ENCODE data around the gene FRMD6.
"Not testable (repeated sequence)": the region's sequence is repeated elsewhere in the genome, so short reads cannot be mapped to it uniquely, and the experiment has no call there.

The FRMD6 gene

DNA sequence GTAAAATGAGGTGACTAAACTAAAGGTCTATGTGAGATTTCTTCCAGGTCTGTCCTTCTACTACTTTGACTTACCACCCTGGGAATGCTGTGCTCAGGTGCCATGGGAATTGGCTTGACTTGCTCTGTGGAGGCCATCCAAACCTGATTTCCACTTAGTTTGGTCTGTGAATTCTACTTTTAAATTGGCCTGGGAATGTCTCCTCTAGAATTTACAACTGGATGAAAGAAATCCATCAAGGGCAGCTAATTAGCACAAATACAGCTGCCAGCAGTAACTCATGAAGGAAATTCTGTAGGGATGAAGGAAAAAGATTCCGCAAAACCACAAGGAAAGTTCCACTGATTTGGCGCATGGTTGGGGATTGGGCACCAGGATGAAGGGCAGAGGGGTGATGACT lies 31.7 kb upstream of the FRMD6 start:
- H3K36me3 Mint-ChIP-seq (ENCODE audit: low read depth), result no peaks in the 10 kb centered on the region
- no peaks in the 10 kb centered on the region for H3K9me3 Mint-ChIP-seq
- no peaks in the 10 kb centered on the region for H3K4me1 Mint-ChIP-seq (ENCODE audit: low read depth)
- H3K27ac Mint-ChIP-seq, result no peak overlapping the region
- peaks cover 4% of the 10 kb centered on the region for H3K27me3 Mint-ChIP-seq
- no peak overlapping the region for H3K4me3 Mint-ChIP-seq

DNA sequence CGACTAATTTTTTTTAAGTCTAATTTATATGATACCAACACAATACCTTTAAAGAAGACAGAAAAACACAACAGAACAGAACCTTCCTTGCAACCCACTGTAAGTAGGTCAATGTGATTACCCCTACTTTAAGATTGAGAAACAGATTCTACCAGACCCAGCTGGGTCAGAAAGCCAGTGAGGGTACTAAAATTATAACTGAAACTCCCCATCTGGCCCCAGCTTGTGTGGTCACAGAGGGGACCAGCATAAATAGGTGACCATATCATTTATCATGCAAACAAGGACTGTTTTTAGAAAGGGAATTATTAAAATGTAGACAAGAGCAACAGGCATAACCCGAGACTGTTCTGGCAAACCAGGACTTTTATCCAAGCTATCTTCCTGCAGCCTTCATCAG lies 30.1 kb upstream of the FRMD6 start:
- Mint-ChIP-seq H3K27me3 (no peaks in the 10 kb centered on the region), H3K4me3 (no peak overlapping the region), H3K4me1 (ENCODE audit: low read depth) (peaks cover under 1% of the 10 kb centered on the region), H3K9me3 (no peaks in the 10 kb centered on the region), H3K36me3 (ENCODE audit: low read depth) (no peaks in the 10 kb centered on the region), H3K27ac (no peak overlapping the region)

- Mint-ChIP-seq H3K4me3 (no peak overlapping the region), H3K4me1 (ENCODE audit: low read depth) (peaks cover 6% of the 10 kb centered on the region), H3K36me3 (ENCODE audit: low read depth) (no peaks in the 10 kb centered on the region), H3K27ac (no peak overlapping the region), H3K27me3 (no peaks in the 10 kb centered on the region), H3K9me3 (no peaks in the 10 kb centered on the region)
Measured at GRCh38 chr14:51622376-51622775, 29.3 kb upstream of the FRMD6 start.

DNA sequence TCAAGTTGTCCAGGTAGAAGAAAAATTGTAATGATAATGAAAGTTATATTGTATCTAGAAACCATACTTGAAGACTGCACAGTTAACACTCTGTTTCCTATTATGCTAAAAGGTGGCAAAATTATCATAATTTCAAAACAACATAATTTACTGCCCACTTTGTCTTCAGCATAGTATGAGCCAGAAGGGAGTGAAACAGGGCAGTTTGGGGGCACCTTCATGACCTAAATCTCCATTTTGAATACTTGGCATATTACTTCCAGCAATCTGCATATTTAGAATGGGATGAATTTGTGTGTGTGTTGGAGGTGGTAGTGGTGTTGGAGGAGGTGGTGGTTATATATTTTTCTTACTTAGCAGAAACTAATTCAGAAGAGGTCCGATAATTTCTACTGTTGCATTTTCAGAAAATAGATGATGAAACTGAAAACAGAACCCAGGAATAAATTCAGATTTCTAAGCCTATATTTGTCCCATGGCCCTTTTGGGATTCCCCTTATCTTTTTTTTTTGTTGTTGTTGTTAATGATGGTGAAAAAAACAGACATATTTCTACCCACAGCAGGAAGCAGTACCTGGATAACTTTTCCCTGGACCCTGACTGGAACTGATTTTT lies 26.6 kb upstream of the FRMD6 start:
- Mint-ChIP-seq H3K27ac (no peak overlapping the region), H3K9me3 (no peaks in the 10 kb centered on the region), H3K4me1 (ENCODE audit: low read depth) (peaks cover 6% of the 10 kb centered on the region), H3K4me3 (no peak overlapping the region), H3K36me3 (ENCODE audit: low read depth) (no peaks in the 10 kb centered on the region), H3K27me3 (no peaks in the 10 kb centered on the region)

- Mint-ChIP-seq H3K9me3 (no peaks in the 10 kb centered on the region), H3K27me3 (no peaks in the 10 kb centered on the region), H3K4me3 (no peak overlapping the region), H3K36me3 (ENCODE audit: low read depth) (no peaks in the 10 kb centered on the region), H3K4me1 (ENCODE audit: low read depth) (peaks cover 6% of the 10 kb centered on the region), H3K27ac (no peak overlapping the region)
Measured at GRCh38 chr14:51626185-51626584, 25.5 kb upstream of the FRMD6 start.

GRCh38 chr14:51626788-51627187 lies 24.9 kb upstream of the FRMD6 start:
- no peaks in the 10 kb centered on the region for H3K9me3 Mint-ChIP-seq
- H3K4me3 Mint-ChIP-seq, result no peak overlapping the region
- peaks cover 6% of the 10 kb centered on the region for H3K4me1 Mint-ChIP-seq (ENCODE audit: low read depth)
- no peaks in the 10 kb centered on the region for H3K36me3 Mint-ChIP-seq (ENCODE audit: low read depth)
- H3K27ac Mint-ChIP-seq, result no peak overlapping the region
- H3K27me3 Mint-ChIP-seq, result peaks cover 3% of the 10 kb centered on the region

DNA sequence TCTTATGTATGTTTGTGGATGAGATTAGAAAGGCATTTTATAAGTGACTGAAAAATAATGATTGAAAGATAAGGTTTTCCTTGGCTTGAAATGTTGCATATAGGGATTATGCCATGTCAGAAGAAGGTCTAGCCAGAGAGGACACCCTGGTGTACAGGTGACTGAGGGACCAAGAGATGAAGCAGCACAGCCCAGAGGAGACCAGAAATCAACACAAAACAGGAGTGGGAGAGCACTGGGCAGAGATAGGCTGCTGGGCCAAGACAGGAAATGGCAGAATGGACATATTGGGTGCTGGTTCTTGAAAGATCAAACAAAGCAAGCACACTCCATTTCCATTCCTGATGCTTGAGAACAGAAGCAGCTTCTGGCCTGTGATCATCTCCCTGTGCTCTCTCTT lies 24.4 kb upstream of the FRMD6 start:
- peaks cover 8% of the 10 kb centered on the region for H3K27me3 Mint-ChIP-seq

DNA sequence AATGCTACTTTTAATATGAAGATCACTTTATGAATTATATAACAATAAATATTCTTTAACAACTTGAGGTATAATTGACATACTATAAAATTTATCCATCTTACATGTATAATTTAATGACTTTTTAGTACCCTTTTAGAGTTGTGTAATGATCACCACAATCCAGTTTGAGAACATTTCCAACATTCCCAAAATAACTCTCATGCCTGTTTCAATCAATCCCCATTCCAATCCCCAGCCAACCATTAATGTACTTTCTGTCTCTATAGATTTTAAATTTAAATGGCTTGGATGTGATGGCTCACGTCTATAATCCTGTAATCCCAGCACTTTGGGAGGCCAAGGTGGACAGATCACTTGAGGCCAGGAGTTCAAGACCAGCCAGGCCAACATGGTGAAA lies 23.5 kb upstream of the FRMD6 start:
- Mint-ChIP-seq H3K27ac (no peak overlapping the region), H3K4me1 (ENCODE audit: low read depth) (peaks cover 6% of the 10 kb centered on the region), H3K9me3 (no peaks in the 10 kb centered on the region), H3K4me3 (no peak overlapping the region), H3K27me3 (peaks cover 8% of the 10 kb centered on the region), H3K36me3 (ENCODE audit: low read depth) (no peaks in the 10 kb centered on the region)

More for the DNA sequence above, 24.4 kb upstream of the FRMD6 start:
- peaks cover 6% of the 10 kb centered on the region for H3K4me1 Mint-ChIP-seq (ENCODE audit: low read depth)
- no peak overlapping the region for H3K4me3 Mint-ChIP-seq
- no peaks in the 10 kb centered on the region for H3K9me3 Mint-ChIP-seq
- H3K36me3 Mint-ChIP-seq (ENCODE audit: low read depth), result no peaks in the 10 kb centered on the region
- H3K27ac Mint-ChIP-seq, result no peak overlapping the region

DNA sequence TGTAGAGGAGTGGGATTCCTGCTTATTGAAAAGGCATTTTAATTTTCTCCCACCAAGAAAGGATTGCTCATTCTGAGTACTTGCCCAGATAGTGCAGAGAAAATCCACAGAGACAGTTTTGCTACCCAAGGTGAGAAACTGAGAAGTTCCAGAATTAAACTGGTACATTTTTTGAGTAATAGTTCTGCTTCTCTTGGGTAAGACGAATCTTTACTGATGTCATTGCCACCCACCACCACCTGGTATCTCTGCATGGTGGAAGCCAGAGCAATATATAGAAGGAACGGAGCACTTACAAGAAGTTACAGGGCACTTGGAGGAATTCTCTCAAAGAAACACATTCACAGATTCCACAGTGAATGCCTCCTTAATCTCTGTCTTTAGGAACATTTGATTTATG lies 20.7 kb upstream of the FRMD6 start:
- Mint-ChIP-seq H3K27ac (no peak overlapping the region), H3K36me3 (ENCODE audit: low read depth) (no peaks in the 10 kb centered on the region), H3K9me3 (no peaks in the 10 kb centered on the region), H3K4me1 (ENCODE audit: low read depth) (peaks cover 6% of the 10 kb centered on the region), H3K27me3 (peaks cover 18% of the 10 kb centered on the region), H3K4me3 (no peak overlapping the region)

DNA sequence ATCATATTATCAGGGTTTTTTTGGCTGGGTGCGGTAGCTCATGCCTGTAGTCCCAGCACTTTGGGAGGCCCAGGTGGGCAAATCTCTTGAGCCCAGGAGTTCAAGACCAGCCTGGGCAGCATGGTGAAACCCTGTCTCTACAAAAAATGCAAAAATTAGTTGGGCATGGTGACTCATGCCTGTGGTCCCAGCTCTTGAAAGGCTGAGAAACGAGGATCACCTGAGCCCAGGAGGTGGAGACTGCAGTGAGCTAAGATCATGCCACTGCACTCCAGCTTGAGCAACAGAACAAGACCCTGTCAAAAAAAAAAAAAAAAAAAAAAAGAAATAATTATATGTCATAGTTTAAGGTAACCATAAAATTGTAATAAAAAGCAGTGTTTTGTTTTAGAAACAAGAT lies 18.4 kb upstream of the FRMD6 start:
- not testable (repeated sequence) for H3K4me1 Mint-ChIP-seq (ENCODE audit: low read depth); H3K9me3 Mint-ChIP-seq; H3K27ac Mint-ChIP-seq; H3K4me3 Mint-ChIP-seq; H3K36me3 Mint-ChIP-seq (ENCODE audit: low read depth)
- H3K27me3 Mint-ChIP-seq, result peaks cover 30% of the 10 kb centered on the region

GRCh38 chr14:51636109-51636508 lies 15.6 kb upstream of the FRMD6 start:
- Mint-ChIP-seq H3K36me3 (ENCODE audit: low read depth) (no peaks in the 10 kb centered on the region), H3K4me1 (ENCODE audit: low read depth) (no peaks in the 10 kb centered on the region), H3K9me3 (no peaks in the 10 kb centered on the region), H3K27ac (no peak overlapping the region), H3K27me3 (peaks cover 30% of the 10 kb centered on the region), H3K4me3 (no peak overlapping the region)

- Mint-ChIP-seq H3K27me3 (peaks cover 23% of the 10 kb centered on the region), H3K9me3 (no peaks in the 10 kb centered on the region), H3K36me3 (ENCODE audit: low read depth) (no peaks in the 10 kb centered on the region), H3K4me1 (ENCODE audit: low read depth) (no peaks in the 10 kb centered on the region), H3K4me3 (no peak overlapping the region), H3K27ac (no peak overlapping the region)
Measured at GRCh38 chr14:51638071-51638944, 13.4 kb upstream of the FRMD6 start.

- H3K9me3 Mint-ChIP-seq, result no peaks in the 10 kb centered on the region
- no peak overlapping the region for H3K4me3 Mint-ChIP-seq
- H3K36me3 Mint-ChIP-seq (ENCODE audit: low read depth), result no peaks in the 10 kb centered on the region
- peaks cover 17% of the 10 kb centered on the region for H3K27me3 Mint-ChIP-seq
- H3K27ac Mint-ChIP-seq, result no peak overlapping the region
- no peaks in the 10 kb centered on the region for H3K4me1 Mint-ChIP-seq (ENCODE audit: low read depth)
Measured at GRCh38 chr14:51639668-51640316, 11.9 kb upstream of the FRMD6 start.

GRCh38 chr14:51643140-51643539 lies 8.6 kb upstream of the FRMD6 start:
- no peak overlapping the region for H3K4me3 Mint-ChIP-seq
- H3K27ac Mint-ChIP-seq, result no peak overlapping the region
- H3K9me3 Mint-ChIP-seq, result no peaks in the 10 kb centered on the region
- no peaks in the 10 kb centered on the region for H3K4me1 Mint-ChIP-seq (ENCODE audit: low read depth)
- H3K27me3 Mint-ChIP-seq, result peaks cover 2% of the 10 kb centered on the region
- no peaks in the 10 kb centered on the region for H3K36me3 Mint-ChIP-seq (ENCODE audit: low read depth)

DNA sequence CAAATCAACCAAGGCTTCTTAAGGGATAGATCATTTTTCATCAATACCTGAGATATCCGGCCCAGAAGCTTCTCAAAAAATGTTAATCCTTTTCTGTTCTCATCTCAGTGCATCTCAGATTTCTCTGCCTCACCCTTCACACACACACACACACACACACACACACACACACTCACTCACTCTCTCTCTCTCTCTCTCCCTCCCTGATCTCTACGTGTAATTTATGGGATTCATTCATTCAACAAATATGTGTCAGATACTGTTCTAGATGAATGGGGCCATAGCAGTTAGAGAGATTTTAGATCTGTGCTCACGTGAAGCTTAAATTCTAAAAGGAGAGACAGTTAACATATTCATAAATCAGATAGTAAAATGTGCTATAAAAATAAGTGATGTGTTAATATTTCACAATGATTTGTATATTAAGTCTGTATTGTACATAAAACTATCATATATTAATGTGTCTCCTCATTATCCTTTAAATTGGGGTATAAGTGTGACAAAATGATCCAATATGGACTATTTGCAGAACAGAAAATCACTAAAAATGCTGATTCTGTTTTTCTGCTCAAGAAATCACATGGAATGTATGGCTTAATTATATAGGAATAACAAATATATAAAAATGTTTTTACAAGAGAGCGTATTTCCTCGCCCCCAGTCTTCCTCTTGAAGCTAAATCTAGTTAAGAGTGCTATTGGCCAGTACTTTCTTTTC lies 7.3 kb upstream of the FRMD6 start:
- no peak overlapping the region for H3K27ac Mint-ChIP-seq
- H3K4me1 Mint-ChIP-seq (ENCODE audit: low read depth), result no peaks in the 10 kb centered on the region
- H3K9me3 Mint-ChIP-seq, result no peaks in the 10 kb centered on the region
- no peak overlapping the region for H3K4me3 Mint-ChIP-seq
- no peaks in the 10 kb centered on the region for H3K27me3 Mint-ChIP-seq
- H3K36me3 Mint-ChIP-seq (ENCODE audit: low read depth), result no peaks in the 10 kb centered on the region
